Stimulated activated CD8-positive, alpha-beta memory T cell treated with anti-CD3 and anti-CD28 coated beads, Interleukin-4, amount 100 ng/mL, for 24 hours (primary cell): ENCODE measurements around the gene MELTF.
A peak's percentile ranks its signal among the peaks of the same experiment; 100 is the strongest.
"Not testable (repeated sequence)": the region's sequence is repeated elsewhere in the genome, so short reads cannot be mapped to it uniquely, and the experiment has no call there.

Experiments
- DNase-seq: peaks from one replicate; pipeline ENCODE4 v3.0.0-alpha.2; 2020; ENCODE audit warnings: low read depth

Gene MELTF

DNA sequence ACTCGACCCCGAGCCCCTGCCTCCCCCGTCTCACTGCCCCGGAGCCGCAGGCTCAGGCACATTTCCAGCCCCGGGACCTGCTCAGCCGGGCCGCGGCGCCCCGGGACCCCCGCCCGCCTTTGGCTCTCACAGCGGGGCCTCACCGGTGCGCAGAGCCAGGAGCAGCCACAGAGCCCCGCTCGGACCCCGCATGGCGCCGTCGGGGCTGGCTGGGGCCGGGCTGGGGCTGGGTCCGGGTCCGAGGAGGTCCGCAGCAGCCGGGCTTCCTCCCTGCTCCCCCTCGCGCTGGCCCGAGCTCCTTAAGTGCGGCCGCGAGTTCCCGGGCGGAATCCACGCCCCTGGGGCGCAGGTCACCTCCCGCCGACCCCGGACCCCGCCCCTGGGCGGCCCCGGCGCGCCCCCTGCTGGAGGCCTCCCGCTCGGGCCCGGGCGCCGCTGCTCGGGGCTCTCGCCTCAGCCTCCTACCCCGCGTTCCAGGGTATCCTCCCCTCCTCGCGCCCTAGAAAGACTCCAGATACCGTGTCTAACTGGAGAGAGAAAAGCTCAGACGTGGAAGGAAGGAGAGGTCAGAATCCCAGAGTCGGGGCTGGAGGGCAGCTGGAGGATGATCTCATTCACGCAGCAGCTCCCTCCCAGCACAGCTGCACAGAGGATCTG lies at the start of gene MELTF:
MELTF (minus strand) TSS at position 307 of the 657 bp plus-strand sequence; CDS start at position 192, 115 bp downstream.
- DNase-seq = peak; percentile 58

DNA sequence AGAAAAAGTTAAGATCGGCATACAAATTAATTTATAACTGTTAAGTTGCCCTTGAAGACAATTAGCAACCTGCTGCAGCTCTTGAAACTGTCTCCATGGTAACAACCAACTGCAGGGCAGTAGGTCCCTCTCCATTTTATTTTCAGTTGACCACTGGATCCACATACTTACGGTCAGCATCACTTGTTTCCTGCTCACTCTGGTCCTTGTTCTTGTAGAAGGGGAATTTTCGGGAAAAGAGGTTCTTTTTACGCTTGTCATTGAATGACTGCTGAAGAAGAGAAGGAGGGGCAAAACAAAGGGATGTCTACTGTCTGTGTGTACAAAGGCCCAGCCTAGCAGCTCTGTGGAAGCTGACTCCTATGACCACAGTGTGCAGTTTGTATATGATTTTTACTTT lies 46.8 kb upstream of the MELTF start:
- DNase-seq = no peak

DNA sequence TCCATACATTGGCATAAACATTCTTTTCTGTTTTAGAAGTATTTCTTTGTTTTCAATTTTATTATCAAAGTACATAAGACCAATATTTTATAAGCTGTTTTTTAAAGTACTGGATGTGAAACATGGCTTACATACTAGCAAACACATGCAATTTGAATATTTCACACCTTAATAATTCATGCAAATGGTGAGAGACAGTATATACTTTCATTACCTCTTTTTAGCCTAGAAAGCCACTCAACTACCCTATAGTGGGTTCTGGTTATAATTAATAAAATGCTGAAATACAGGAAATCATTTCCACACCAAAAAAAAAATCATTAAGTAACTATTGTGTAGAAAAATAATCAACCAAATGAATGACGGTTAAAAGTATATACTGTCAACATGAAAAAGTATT lies 38.5 kb upstream of the MELTF start:
- DNase-seq = no peak

DNA sequence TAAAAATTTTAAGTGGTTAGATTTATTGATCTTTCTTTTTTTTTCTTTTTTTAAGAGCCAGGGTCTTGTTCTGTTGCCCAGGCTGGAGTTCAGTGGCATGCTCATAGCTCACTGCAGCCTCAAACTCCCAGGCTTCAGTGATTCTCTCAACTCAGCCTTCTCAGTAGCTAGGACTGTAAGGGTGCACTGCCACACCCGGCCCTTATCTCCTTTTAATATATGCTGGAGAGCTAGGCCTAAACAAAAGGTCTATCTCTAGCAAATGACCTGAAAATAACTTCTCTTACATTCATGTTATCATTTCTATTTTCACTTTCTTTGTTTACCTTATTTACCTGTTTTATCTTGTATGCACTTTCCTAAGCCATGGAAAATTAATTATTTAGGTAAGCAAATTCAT lies 35.2 kb upstream of the MELTF start:
- DNase-seq = no peak

DNA sequence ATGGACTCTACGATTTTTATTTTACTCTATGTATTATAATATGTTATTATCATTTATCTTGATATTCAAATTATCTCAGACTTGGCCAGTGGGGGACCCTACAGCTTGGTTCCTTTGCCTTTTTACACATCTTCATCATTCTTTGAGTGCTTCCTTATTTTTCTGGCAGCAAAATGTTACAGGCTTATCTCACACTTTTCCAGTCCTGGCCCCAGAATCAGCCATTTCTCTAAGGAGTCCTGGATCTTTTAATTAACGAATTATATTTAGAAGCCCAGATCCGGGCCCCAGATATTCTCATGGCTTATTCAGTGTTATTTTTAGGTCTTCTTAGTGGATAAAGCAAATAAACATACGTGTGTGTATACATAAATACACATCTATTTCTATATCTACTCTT lies 32.8 kb upstream of the MELTF start:
- DNase-seq = no peak

DNA sequence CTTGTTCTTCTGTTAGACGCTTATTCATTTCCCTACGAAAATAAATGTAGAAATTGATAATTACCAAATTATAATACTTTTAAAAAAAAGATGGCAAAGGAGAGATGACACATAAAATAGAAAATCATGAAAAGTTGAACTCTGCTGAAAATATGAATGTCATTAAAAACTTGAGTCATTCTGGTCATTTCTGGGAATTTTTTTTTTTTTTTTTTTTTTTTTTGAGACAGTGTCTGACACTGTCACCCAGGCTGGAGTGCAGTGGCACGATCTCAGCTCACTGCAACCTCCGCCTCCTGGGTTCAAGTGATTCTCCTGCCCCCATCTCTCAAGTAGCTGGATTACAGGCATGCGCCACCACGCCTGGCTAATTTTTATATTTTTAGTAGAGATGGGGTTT lies 22.0 kb upstream of the MELTF start:
- not testable (repeated sequence) for DNase-seq

DNA sequence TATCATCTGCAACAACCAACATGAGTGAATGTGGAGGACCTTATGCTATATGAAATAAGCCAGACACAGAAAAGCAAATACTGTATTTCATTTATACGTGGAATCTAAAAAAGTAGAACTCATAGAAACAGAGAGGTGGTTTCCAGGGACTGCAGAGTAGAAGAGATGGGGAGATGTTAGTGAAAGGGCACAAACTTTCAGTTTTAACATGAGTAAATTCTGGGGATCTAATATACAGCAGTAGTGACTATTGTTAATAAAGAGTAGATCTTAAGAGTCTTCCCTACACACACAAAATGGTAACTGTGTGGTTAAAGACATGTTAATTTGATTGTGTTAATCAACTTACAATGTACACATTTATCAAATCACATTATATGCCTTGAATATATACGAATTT lies 20.9 kb upstream of the MELTF start:
- DNase-seq = no peak

DNA sequence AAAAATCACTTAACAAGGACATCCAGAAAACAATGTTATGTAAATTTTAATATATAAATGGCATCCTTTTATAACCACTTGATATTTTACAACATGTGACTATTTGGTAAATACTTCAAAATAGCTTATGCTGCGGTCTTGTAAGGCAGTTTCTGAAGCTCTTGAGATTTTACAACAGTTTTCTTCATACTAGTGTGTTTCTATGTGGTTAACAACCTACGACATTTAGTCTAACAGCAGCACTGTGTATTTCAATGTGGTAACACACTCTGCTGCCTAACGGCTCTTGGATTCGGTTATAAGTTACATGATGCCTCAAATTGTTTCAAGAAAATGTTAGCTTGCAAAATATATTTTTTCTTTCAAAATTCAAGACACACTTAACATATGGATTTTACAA lies 12.9 kb upstream of the MELTF start:
- DNase-seq = no peak

DNA sequence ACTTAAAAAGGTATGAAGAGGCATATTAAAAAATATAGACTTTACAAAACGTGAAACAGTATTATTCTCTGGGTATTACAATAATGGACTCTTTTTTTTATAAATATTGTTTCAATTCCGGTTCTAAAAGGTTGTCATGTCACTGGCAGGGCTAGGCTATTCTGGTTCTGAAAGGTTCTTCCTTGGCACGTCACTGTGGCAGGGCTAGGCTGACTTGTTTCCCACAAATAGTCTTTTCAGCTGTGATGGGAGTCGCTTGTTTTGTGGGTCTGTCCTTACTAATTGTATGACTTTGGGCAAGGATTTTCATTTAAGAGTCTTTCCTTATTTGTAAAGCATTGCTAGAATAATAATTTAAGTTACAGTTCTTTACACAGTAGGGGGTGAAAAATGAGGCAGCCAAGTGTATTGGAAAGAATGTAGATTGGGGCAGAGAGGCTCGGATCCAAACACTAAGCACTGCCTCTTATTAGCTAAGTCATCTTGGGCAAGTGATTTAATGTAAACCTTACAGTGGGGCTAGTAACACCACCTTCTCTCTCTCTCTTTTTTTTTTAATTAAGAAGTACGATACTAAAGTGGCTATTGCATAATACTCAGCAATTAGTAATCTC lies 12.4 kb upstream of the MELTF start:
- no peak for DNase-seq

DNA sequence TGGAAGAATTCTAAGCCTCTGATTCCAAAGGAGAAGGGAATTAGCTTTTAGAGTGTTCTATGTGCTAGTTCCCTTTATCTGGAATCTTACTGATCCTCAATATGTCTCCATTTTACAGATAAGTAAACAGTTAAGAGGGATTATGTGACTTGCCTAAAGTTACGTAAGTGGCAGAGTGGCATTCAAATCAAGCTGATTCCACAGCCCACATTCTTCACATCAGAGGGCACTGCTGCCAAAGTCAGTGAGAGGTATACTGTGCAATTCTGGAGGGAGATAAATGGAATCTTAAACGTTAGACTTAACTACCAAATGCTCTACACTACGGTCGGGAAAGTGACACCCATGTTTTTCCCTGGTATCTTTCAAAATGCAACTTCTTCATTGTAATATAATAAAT lies 11.0 kb upstream of the MELTF start:
- DNase-seq = no peak

DNA sequence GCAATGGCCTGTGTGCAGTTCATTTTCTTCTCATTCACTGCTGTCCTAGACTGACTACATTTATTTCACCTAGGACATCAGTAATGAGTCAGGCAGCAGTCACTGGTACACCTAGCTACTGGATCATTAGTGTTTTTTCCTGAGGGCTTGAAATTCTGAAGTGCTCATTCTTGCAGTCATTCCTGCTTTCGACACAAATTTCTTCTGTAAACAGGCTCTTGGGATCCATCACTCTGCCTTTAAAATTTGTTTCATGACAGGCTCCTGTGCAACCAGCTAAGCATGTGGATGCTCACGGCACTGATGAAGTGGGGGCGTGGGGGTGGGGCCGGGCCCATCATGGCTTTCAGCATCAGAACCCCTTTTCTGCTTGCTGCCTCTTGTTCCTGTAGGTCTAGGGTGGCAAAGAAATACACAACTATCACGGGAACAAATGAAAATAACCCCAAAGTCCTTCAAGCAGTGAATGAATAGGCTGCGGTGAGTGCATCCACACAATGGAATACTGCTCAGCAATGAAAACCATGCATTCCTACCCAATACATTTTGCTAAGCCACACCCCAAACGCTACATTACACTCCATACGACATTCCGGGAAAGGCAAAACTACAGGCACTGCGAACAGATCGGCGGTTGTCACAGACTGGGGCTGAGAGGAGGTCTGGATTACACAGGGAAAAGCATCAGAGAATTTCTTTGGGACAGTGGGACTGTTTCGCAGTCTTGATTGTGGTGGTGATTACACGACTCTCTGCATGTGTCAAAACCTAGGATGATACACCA lies 9.3 kb upstream of the MELTF start:
- DNase-seq = no peak

DNA sequence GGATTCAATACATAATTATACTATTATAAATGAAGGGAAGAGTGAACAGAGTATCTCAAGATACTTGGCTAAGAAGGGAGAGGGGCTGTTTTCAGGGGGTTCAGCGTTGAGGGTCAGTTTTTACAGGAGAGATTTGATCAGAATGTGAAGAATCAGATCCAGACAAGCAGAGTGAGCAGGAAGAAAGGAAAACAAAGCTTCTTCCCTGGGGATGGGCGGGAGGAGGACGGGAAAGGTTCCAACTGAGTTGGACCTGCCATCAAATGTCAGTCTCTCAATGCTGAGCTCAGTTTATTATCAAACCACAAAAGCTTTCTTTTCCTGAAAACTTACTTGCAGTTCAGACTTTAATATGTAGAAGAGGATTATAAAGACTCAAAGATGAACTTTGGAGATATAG lies 6.0 kb upstream of the MELTF start:
- DNase-seq = no peak

DNA sequence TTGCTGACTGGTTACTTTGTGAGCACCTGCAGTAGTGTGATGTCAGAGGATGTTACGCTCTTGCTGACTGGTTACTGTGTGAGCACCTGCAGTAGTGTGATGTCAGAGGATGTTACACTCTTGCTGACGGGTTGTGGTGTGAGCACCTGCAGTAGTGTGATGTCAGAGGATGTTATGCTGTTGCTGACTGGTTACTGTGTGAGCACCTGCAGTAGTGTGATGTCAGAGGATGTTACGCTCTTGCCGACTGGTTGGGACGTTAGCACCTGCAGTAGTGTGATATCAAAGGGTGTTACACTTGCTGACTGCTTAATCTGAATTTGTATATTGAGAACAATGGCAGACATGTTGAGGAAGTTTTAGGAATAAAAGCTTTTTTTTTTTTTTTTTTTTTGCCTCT lies 5.2 kb upstream of the MELTF start:
- DNase-seq = not testable (repeated sequence)

DNA sequence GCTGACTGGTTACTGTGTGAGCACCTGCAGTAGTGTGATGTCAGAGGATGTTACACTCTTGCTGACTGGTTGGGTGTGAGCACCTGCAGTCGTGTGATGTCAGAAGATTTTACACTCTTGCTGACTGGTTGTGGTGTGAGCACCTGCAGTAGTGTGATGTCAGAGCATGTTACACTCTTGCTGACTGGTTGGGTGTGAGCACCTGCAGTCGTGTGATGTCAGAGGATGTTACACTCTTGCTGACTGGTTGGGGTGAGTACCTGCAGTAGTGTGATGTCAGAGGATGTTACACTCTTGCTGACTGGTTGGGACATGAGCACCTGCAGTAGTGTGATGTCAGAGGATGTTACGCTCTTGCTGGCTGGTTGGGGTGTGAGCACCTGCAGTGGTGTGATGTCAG lies 4.1 kb upstream of the MELTF start:
- DNase-seq = not testable (repeated sequence)

DNA sequence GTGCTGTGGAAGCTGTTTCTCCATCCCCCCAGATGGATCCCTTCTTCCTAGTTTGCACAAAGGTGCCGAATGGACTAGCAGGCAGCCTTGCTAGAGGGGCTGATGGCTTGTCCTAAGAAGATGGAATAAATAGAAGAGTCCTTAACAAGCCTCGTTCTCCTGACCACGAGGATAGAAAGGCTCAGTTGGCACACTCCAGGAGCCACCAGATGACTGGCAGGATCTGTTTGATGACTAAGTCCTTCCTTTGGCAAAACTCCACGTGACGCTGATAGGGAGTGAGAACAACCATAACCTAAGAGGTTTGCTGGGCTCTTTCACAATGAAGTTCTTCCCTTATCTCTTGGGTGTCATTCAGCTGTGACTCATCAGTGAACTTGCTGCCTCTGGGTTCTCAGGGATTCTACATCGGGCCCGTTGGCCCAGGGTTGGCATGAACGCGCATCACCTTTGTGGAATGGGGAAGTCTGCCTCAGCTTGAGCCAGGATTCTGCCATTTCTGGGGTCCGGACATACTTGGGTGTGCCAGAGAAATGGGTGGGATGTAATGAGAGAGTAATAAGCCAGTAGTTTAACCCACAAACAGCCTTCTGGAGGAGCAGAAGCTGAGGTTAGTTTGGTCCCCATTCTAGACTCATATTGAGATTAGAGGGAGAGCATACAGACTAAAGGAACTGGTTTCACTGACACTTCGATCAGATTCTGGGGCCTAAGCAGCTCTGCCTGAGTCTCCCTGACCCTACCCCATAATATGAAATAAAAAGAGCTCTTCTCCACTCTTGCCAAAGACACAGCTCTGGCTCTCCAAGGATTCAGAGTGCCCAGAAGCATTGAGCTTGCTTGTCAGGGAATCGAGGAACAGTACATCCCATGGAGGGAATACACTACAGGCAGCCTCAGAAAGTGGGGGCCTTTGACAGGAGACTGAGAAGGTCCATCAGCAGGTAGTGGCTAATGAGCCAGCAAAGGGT lies 2.0 kb upstream of the MELTF start:
- DNase-seq = no peak

DNA sequence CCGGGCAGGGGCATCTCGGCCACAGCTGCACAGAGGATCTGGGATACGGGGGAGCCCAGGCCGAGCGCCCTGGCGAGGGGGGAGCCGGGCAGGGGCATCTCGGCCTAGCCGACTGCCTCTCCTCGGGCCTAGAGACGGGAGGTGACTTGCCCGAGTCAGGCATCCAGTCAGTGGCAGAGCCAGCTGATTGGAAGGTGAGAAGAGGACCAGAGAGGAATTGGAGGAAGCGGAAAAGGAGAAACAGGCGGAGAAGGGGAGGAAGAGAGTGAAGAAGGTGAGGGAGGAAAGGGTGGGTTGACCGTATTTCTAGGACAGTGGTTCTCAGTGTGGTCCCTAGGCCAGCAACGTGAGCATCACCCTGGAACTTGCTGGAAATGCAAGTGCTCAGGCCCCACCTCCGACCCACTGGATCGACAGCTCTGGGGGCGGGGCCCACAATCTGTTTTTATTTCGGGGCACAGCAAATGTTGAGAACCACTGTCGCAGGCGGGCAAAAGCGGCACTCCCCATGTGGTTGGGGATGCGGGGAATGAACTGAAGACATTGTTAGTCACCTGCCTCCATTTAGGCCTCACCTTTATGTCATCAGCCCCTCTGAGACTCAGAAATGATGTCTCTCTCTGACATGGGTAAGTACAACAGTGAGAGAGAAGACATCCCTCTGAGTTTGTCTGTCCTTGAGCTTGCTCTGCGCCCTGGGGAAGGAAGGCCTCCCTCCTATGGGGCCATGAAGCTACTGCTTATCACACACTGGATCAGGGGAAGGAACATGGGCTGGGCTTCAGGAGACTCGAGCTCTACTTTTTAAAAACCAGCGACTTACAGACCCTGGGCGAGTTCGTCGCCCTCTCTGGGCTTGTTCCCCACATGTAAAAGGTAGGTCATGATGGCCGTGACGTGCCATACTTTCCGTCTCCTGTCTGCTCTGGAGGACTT lies 1.0 kb upstream of the MELTF start:
- DNase-seq = no peak

DNA sequence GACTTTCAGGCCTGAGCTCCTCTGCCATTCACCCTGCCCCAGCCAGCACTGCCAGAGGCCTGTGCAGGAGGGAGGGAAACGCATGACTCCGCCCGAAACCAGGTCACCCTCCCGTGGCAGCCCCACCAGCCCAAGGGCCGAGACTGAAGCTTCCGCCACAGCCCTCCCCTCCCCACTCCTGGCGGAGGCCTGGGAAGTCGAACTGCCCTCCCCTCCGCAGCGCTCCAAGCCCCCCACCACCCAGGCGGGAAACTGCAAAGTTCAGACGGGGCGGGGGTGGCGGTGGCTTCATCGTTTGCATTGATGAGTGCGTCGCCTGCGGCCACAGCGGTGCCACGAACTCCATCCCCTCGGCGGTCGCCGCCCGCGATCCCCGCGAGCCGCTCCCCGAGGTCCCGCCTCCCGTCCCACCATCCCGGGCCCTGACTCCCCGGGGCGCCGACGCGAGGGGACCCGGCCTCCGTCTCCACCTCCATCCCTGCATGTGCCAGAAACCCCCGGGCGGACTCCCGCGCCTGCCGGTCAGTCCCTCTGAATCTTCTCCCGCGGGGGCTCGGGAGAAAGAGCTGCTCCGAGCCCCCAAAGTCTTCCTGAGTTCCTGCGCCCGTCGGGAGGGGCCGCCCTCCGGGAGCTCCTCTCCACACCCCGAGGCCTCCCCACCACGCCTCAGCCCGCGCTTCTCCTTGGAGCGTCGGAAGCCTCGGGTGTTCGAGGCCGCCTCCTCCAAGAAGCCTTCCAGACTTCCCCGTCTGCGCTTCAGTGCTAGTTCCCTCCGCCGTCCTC lies 698 bp downstream of the MELTF start:
- no peak for DNase-seq

DNA sequence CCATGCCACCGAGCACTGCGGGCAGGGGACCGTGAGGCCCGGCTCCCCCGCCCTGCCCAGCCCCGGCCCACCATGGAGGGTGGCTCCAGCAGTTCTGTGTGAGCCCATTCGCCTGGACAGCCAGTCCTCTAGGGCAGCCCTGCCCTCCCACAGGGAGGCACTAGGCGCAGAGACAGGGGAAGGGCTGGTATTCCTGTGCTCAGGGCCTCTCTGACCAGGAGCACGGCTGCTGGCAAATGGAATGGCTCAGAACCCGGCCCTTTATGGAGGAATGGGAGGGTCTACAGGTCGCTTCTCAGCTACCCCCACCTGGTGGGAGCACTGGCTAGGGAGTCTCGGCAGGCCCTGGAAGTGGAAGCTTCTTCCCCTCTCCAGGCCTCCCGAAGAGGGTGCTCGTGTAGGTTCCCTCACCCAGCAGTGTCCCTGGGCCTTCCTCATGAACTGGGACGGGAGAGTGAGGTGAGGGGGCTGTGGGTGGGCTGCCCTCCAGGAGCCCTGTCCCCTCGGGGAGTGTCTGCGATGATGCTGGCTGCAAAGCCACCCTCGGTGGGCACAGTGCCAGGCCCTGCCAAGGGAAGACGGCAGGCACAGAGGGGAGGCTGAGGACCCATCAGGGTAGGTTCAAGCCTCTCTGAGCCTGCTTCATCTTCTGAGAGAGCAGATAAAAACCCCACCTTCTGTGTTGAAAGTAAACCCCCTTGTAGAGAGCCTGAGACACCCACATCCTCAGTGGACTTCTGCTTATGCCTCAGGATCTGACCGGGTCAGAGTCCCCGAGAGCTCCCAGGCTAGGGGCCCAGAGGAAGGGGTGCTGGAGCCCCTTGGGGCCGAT lies 1.5 kb downstream of the MELTF start:
- DNase-seq = no peak

DNA sequence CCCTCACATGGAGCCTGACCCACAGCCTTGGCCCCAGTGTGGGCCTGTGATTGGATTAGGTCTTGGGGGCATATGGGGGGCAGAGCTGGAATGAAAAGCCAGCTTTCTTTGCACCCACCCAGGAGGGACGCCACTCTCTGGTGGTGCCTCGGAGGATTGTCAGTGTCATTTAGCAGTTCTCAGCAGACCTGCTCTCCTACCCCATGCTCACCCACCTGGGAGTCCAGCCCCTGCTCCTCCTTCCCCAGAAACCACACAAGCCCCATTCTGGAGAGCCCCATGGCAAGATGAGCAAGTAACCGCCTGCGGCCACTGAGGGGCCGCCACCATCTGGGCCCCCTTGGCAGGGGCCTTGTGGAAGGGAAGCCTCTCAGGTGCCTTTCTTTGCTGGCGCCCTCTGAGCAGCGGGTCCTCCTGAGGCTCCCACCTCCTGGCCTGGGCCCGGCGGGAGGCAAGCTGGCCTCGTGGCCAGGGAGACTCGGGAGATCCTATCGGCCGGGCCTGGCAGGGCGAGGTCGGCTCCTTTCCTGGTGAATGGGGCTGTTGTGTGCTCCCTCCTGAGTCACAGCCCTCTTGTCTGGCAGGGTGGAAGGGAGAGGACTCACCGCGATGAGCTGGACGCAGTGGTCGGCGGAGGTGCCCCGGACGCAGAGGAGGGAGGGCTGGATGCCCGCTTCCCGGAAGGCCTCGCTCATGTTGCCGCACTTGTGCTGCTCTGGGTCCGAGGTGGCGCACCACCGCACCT lies 2.3 kb downstream of the MELTF start:
- DNase-seq = no peak
